Trophoblast cell (in vitro differentiated cells and primary cell): ENCODE data around the gene PLBD2.

Source experiments
- DNase-seq, 2 donors: peaks; one replicate each; pipeline ENCODE4 v3.0.0-alpha.2; 2016
- H2AFZ ChIP-seq: 2 replicates; pipeline ENCODE4 v1.6.1; 2013; ENCODE audit warnings: low read length, moderate library complexity, mild to moderate bottlenecking; ENCODE audit not compliant: insufficient read depth, poor library complexity
- H2AK5ac ChIP-seq: 2 replicates; pipeline ENCODE4 v1.6.1; 2013; ENCODE audit warnings: mild to moderate bottlenecking, low read length
- H2BK120ac ChIP-seq: 2 replicates; pipeline ENCODE4 v1.6.1; 2013; ENCODE audit warnings: low read length, mild to moderate bottlenecking, moderate library complexity; ENCODE audit not compliant: insufficient read depth, poor library complexity
- H2BK12ac ChIP-seq: 2 replicates; pipeline ENCODE4 v1.6.1; 2013; ENCODE audit warnings: mild to moderate bottlenecking, low read length, moderate library complexity
- H2BK5ac ChIP-seq: 2 replicates; pipeline ENCODE4 v1.6.1; 2013; ENCODE audit warnings: low read length, low read depth, moderate library complexity, mild to moderate bottlenecking; ENCODE audit not compliant: poor library complexity
- H3K14ac ChIP-seq: 2 replicates; pipeline ENCODE4 v1.6.1; 2013; ENCODE audit warnings: mild to moderate bottlenecking, low read length
- H3K18ac ChIP-seq: 2 replicates; pipeline ENCODE4 v1.6.1; 2013; ENCODE audit warnings: mild to moderate bottlenecking, low read length
- H3K23ac ChIP-seq: 2 replicates; pipeline ENCODE4 v1.6.1; 2013; ENCODE audit warnings: low read length
- H3K27ac ChIP-seq: 2 replicates; pipeline ENCODE4 v1.5.1; 2013; ENCODE audit warnings: low read depth, mild to moderate bottlenecking, inconsistent platforms, low read length, moderate library complexity
- H3K27me3 ChIP-seq: 2 replicates; pipeline ENCODE4 v1.6.1; 2013; ENCODE audit warnings: inconsistent platforms, mild to moderate bottlenecking, low read length, moderate library complexity; ENCODE audit not compliant: insufficient read depth
- H3K36me3 ChIP-seq, 2 experiments: 1 replicate in 1 of 2; 2 replicates in 1 of 2; pipeline ENCODE4 v1.6.1; 2013; ENCODE audit warnings: low read length in 2 of 2, mild to moderate bottlenecking in 2 of 2, moderate library complexity in 1 of 2; ENCODE audit not compliant: insufficient read depth in 2 of 2, control insufficient read depth in 1 of 2
- H3K4ac ChIP-seq: 2 replicates; pipeline ENCODE4 v1.6.1; 2013; ENCODE audit warnings: low read depth, mild to moderate bottlenecking, low read length, moderate library complexity
- H3K4me1 ChIP-seq, 2 experiments: 1 replicate in 1 of 2; 2 replicates in 1 of 2; pipeline ENCODE4 v1.6.1; 2013; ENCODE audit warnings: low read length in 2 of 2, mild to moderate bottlenecking in 2 of 2, moderate library complexity in 1 of 2; ENCODE audit not compliant: insufficient read depth in 2 of 2, control insufficient read depth in 1 of 2
- H3K4me2 ChIP-seq: 2 replicates; pipeline ENCODE4 v1.6.1; 2013; ENCODE audit warnings: inconsistent platforms, mild to moderate bottlenecking, low read length, moderate library complexity
- H3K4me3 ChIP-seq: 2 replicates; pipeline ENCODE4 v1.5.1; 2013; ENCODE audit warnings: mild to moderate bottlenecking, low read depth, low read length, inconsistent platforms
- H3K79me1 ChIP-seq: one replicate; pipeline ENCODE4 v1.6.1; 2013; ENCODE audit warnings: low read length
- H3K79me2 ChIP-seq: 2 replicates; pipeline ENCODE4 v1.6.1; 2013; ENCODE audit warnings: low read length, mild to moderate bottlenecking; ENCODE audit not compliant: control insufficient read depth, insufficient read depth, poor library complexity
- H3K9ac ChIP-seq: 2 replicates; pipeline ENCODE4 v1.6.1; 2013; ENCODE audit warnings: mild to moderate bottlenecking, low read length
- H3K9me3 ChIP-seq: 2 replicates; pipeline ENCODE4 v1.6.1; 2013; ENCODE audit warnings: low read depth, mild to moderate bottlenecking, control low read depth, inconsistent platforms, low read length; ENCODE audit not compliant: insufficient read depth
- H4K12ac ChIP-seq: 2 replicates; pipeline ENCODE4 v1.6.1; 2013; ENCODE audit warnings: low read depth, mild to moderate bottlenecking, low read length, moderate library complexity
- H4K8ac ChIP-seq: 2 replicates; pipeline ENCODE4 v1.6.1; 2013; ENCODE audit warnings: low read depth, mild to moderate bottlenecking, low read length, moderate library complexity
- H4K91ac ChIP-seq: one replicate; pipeline ENCODE4 v1.6.1; 2013; ENCODE audit warnings: low read depth, mild to moderate bottlenecking, low read length, moderate library complexity
- WGBS: extraction: QIAGEN DNeasy Blood & Tissue Kit; methylation state at CpG from one replicate; pipeline ENCODE4 v1.1.7; 2013; ENCODE audit warnings: missing lambda C conversion rate; ENCODE audit not compliant: insufficient read length, insufficient coverage; ENCODE audit errors: extremely low coverage; 5-methylcytosine and 5-hydroxymethylcytosine counted together

PLBD2 gene

GRCh38 chr12:113420996-113421595 lies 62.7 kb downstream of the PLBD2 start:
- DNase-seq, result no peak
- no peak overlapping the region for H3K9ac ChIP-seq

GRCh38 chr12:113422030-113422885 lies 63.9 kb downstream of the PLBD2 start, which contains the start of gene SDSL:
Gene SDSL, plus strand, starts transcription at chr12:113422380. Its CDS starts 5,603 bp downstream, at chr12:113427983.
- Histone ChIP-seq H3K27ac (no peak within 1 kb of the TSS), H4K12ac (peak within 1 kb of the TSS; percentile 57), H3K18ac (peak within 1 kb of the TSS; percentile 56), H3K79me2 (peaks cover 3% of the 10 kb centered on the region), H2BK120ac (peak within 1 kb of the TSS; percentile 39), H2AK5ac (peak within 1 kb of the TSS; percentile 16), H3K36me3 (no peaks in the 10 kb centered on the region), H2BK5ac (no peak within 1 kb of the TSS), H3K23ac (no peak within 1 kb of the TSS), H3K14ac (peak within 1 kb of the TSS; percentile 57), H3K27me3 (no peaks in the 10 kb centered on the region), H3K4me3 (peak within 1 kb of the TSS; percentile 58), H3K4me2 (peak within 1 kb of the TSS; percentile 53), H2AFZ (peak within 1 kb of the TSS; percentile 19), H3K9me3 (no peaks in the 10 kb centered on the region), H4K8ac (peak within 1 kb of the TSS; percentile 92), H2BK12ac (peak within 1 kb of the TSS; percentile 21), H4K91ac (peak within 1 kb of the TSS; percentile 74), H3K9ac (peak within 1 kb of the TSS; percentile 62), H3K79me1 (peaks cover 4% of the 10 kb centered on the region), H3K4ac (peak within 1 kb of the TSS; percentile 38), H3K4me1 (peaks cover 7 to 10% of the 10 kb centered on the region in 2 experiments)
- DNase-seq, result peak; percentile 70 to 73
- no CpG with 5 or more reads among the region's 13 CpGs for WGBS

More at GRCh38 chr12:113420996-113421595, 62.7 kb downstream of the PLBD2 start:
- no peak overlapping the region for H4K91ac ChIP-seq
- H3K9me3 ChIP-seq, result no peaks in the 10 kb centered on the region
- H3K4me1 ChIP-seq, result peaks cover 7 to 10% of the 10 kb centered on the region in 2 experiments
- no peak overlapping the region for H2BK120ac ChIP-seq
- H3K27ac ChIP-seq, result no peak overlapping the region
- H3K79me1 ChIP-seq, result peaks cover 4% of the 10 kb centered on the region
- no peak overlapping the region for H3K14ac ChIP-seq
- no peaks in the 10 kb centered on the region for H3K36me3 ChIP-seq
- H2AFZ ChIP-seq, result no peak overlapping the region
- no peak overlapping the region for H2AK5ac ChIP-seq
- H2BK5ac ChIP-seq, result no peak overlapping the region
- no CpG with 5 or more reads among the region's 2 CpGs for WGBS
- H3K4ac ChIP-seq, result no peak overlapping the region
- H3K4me3 ChIP-seq, result no peak overlapping the region
- H3K27me3 ChIP-seq, result no peaks in the 10 kb centered on the region
- no peak overlapping the region for H3K4me2 ChIP-seq
- no peak overlapping the region for H2BK12ac ChIP-seq
- peaks cover 3% of the 10 kb centered on the region for H3K79me2 ChIP-seq
- no peak overlapping the region for H3K18ac ChIP-seq
- no peak overlapping the region for H3K23ac ChIP-seq
- no peak overlapping the region for H4K12ac ChIP-seq
- H4K8ac ChIP-seq, result no peak overlapping the region

GRCh38 chr12:113422886-113423669 lies 64.7 kb downstream of the PLBD2 start:
- Histone ChIP-seq H3K4me2 (peak overlapping the region; percentile 53), H3K9ac (peak overlapping the region; percentile 62), H3K9me3 (no peaks in the 10 kb centered on the region), H4K91ac (peak overlapping the region; percentile 74), H3K36me3 (no peaks in the 10 kb centered on the region), H2BK120ac (peak overlapping the region; percentile 39), H3K4me3 (peak overlapping the region; percentile 58), H3K18ac (no peak overlapping the region), H4K12ac (peak overlapping the region; percentile 57), H3K14ac (peak overlapping the region; percentile 57), H4K8ac (peak overlapping the region; percentile 92), H3K23ac (no peak overlapping the region), H2AFZ (no peak overlapping the region), H2BK5ac (no peak overlapping the region), H2AK5ac (no peak overlapping the region), H3K27me3 (no peaks in the 10 kb centered on the region), H2BK12ac (peak overlapping the region; percentile 21), H3K79me1 (peaks cover 4% of the 10 kb centered on the region), H3K4me1 (peaks cover 7 to 10% of the 10 kb centered on the region in 2 experiments), H3K27ac (no peak overlapping the region), H3K4ac (no peak overlapping the region), H3K79me2 (peaks cover 3% of the 10 kb centered on the region)
- WGBS, result no CpG with 5 or more reads among the region's 6 CpGs
- no peak for DNase-seq

- no peak overlapping the region for H4K91ac ChIP-seq
- H3K36me3 ChIP-seq, result no peaks in the 10 kb centered on the region
- H2BK5ac ChIP-seq, result no peak overlapping the region
- peaks cover 4% of the 10 kb centered on the region for H3K79me1 ChIP-seq
- H3K18ac ChIP-seq, result no peak overlapping the region
- H3K27ac ChIP-seq, result no peak overlapping the region
- no peak overlapping the region for H3K23ac ChIP-seq
- no peak overlapping the region for H3K4me3 ChIP-seq
- no peak overlapping the region for H2BK12ac ChIP-seq
- no peak overlapping the region for H3K4me2 ChIP-seq
- peaks cover 3% of the 10 kb centered on the region for H3K79me2 ChIP-seq
- no peaks in the 10 kb centered on the region for H3K27me3 ChIP-seq
- H4K8ac ChIP-seq, result no peak overlapping the region
- no peak for DNase-seq
- H3K14ac ChIP-seq, result no peak overlapping the region
- no peak overlapping the region for H2BK120ac ChIP-seq
- H3K4ac ChIP-seq, result no peak overlapping the region
- H4K12ac ChIP-seq, result no peak overlapping the region
- H3K9me3 ChIP-seq, result peaks cover 5% of the 10 kb centered on the region
- H3K4me1 ChIP-seq, result peaks cover 7 to 10% of the 10 kb centered on the region in 2 experiments
- H2AFZ ChIP-seq, result no peak overlapping the region
- no peak overlapping the region for H2AK5ac ChIP-seq
- no peak overlapping the region for H3K9ac ChIP-seq
- WGBS, result no CpG with 5 or more reads among the region's 1 CpG
These were observed 66.1 kb downstream of the PLBD2 start for GRCh38 chr12:113424456-113424855.
